NCI-H1930 (cell line): Measurements from ENCODE around the gene CLDN24.

Source experiments
- DNase-seq, 2 experiments: peaks; one replicate each; lab custom pipeline; 2025; lab: John Stamatoyannopoulos, UW

The CLDN24 gene

GRCh38 chr4:183284258-183284785, 37.9 kb downstream of the CLDN24 start:
- no peak for DNase-seq

- no peak for DNase-seq
Observed at GRCh38 chr4:183276106-183276505, 46.1 kb downstream of the CLDN24 start.

- DNase-seq = no peak
Observed at GRCh38 chr4:183272384-183272783, 49.8 kb downstream of the CLDN24 start.
